Stimulated activated CD8-positive, alpha-beta memory T cell treated with anti-CD3 and anti-CD28 coated beads, Interleukin-7, amount 100 ng/mL, for 1 hour (primary cell): ENCODE results near the gene SERGEF.

Experiments used
- DNase-seq, 2 donors: peaks; one replicate each; pipeline ENCODE4 v3.0.0-alpha.2; 2020; ENCODE audit warnings: low read depth in 2 of 2

The SERGEF gene

DNA sequence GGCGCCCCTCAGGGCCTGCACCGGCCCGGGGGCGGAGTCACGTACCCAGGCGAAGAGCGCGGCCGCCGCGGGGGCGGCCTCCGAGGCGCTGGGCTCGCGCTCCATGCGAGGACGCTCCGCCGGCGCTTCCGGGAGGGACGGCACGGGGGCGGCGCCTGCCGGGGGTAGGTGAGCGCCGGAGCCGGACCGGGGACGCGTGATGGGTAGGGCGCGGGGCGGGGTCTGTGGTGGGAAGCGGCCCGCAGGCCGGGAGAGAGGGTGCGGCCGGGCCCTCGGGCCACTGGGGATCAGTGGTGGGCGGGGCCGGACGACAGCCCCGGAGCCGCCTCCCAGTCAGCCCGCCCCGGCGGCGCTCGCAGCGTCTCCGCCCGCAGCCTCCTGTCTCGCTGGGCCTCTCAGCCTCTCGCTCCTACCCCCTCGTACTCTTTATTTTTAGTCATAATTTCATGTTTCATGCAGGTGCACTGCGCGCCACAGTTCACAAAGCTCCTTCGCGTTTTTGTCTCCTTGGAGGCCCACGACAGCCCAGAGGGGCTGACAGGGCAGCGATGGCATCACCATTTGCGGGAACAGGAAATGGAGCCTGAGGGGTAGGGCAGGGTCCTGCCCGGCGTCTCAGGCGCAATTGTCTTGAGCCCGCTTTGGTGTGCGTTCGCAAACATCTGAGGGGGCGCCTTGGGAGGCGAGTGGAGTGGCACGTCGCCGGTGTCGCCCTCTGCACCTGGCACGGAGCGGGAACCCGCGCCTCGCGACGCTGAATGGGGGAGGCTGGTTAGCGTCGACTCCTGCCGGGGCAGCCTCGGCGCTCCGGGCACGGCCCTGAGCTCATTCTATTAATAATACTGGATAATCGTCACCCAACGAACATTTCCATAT, at the start of gene SERGEF:
Gene SERGEF, minus strand, starts transcription at position 142 of the 876 bp plus-strand sequence. Its CDS starts 37 bp downstream, at position 105.
- DNase-seq: peak; percentile 80 to 81

- no peak for DNase-seq
Observed at GRCh38 chr11:18061351-18061750, 48.5 kb upstream of the SERGEF start.

GRCh38 chr11:18056561-18057181, 43.8 kb upstream of the SERGEF start:
- no peak for DNase-seq

DNA sequence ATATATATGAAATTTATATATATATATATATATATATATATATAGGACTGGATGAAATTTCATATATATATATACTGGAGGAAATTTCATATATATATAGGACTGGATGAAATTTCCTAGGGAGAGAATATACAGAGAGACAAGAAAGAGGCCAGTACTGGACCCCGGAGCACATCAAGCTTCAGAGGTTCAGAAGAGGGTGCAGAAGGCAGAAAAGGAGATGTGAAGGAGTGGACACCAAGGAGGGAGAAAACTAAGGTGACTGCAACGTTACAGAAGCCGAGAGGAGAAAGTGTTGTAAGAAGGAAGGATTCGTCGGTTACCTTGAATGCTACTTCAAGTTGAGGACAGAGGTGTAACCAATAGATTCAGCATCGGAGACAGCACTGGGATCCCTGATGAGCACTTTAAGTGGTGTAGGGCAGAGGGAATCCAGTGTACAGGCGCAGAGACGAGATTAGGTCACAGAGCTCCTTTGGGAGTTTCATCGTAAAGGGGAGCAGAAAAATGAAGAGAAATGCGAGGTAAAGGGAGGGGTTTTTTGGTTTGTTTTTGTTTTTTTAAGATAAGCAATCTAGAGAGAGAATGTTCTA, 41.8 kb upstream of the SERGEF start:
- no peak for DNase-seq

GRCh38 chr11:18050848-18051247, 38.0 kb upstream of the SERGEF start:
- DNase-seq: no peak

DNA sequence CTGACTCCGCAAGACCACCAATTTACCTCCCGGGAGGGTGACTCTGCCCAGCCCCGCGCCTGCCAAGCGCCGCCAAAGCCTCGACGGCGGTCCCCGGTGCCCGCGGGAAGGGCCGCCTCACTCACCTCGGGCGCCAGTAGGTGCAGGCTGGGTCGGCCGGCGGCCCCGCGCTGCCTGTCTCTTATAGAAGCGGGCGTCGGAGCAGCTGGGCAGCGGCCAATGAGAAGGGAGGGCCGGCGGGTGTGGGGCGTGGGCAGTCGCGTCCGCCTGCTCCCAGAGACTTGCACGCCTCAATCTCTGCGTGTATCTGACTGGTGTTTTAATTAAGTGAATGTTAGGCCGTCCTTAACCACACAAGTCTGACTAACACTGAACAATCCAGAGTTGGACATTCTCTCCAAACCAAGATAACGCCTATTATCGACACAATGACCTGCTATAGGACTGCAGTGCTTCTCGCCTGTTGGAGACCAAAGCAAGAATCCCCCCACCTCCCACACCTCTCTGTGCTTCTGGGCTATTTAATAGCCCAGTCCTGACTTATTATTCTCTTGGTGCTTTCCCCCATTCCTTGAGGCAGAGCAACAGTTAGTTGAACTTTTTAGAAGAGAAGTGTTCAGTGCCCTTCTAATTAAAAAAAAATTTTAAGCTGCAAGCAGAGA, 33.4 kb upstream of the SERGEF start, which contains the start of gene TPH1:
Gene TPH1, minus strand, starts transcription at position 154 of the 662 bp plus-strand sequence. CDS start 5,507 bp downstream, outside the sequence.
- DNase-seq: no peak

GRCh38 chr11:18036456-18036855, 23.6 kb upstream of the SERGEF start:
- no peak for DNase-seq

- no peak for DNase-seq
Observed at GRCh38 chr11:18027475-18027874, 14.6 kb upstream of the SERGEF start.

- DNase-seq: no peak
Observed at GRCh38 chr11:18022419-18022818, 9.6 kb upstream of the SERGEF start.

- no peak for DNase-seq
Observed at GRCh38 chr11:18019650-18020049, 6.8 kb upstream of the SERGEF start.

DNA sequence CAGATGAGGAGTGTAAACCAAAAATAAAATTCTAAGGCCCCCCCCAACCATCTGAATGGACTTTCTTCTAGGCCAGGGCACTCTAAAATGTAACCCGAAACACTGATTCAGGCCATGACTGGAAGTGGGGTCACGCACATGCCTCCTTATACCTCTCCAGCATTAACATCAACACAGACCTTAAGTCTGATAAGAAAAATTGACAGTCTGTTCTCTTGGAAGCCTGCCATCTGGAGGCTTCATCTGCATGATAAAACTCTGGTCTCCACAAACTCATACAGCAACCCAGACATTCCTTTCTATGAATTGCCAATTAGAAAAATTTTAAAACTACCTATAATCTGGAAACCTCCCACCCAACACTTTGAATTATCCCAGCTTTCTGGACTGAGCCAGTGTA, 3.9 kb upstream of the SERGEF start:
- no peak for DNase-seq

- no peak for DNase-seq
Observed at GRCh38 chr11:18014876-18015275, 2.0 kb upstream of the SERGEF start.

- DNase-seq: no peak
Observed at GRCh38 chr11:18013790-18014507, 1.1 kb upstream of the SERGEF start.

GRCh38 chr11:18012122-18012905, 533 bp downstream of the SERGEF start:
- DNase-seq: no peak

DNA sequence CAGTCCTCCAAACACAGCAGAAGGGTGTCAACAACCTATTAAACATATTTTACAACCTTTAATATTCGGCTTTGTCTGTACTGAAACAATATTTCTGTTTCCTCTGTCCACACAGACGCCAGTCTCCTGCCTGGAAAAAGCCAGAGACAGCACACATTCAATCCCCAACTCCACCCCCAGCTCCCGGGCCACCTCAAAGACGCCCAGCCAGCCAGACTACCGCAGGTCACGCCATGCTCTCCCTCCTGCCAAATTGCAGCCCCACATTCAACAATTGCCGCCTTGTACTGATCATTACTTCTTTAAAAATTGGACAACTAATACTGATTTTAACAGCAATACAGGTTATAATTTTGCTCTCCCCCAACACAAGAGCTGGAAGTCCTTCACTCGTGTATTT, 1.2 kb downstream of the SERGEF start:
- DNase-seq: no peak

- DNase-seq: no peak
Observed at GRCh38 chr11:18010977-18011586, 1.8 kb downstream of the SERGEF start.

DNA sequence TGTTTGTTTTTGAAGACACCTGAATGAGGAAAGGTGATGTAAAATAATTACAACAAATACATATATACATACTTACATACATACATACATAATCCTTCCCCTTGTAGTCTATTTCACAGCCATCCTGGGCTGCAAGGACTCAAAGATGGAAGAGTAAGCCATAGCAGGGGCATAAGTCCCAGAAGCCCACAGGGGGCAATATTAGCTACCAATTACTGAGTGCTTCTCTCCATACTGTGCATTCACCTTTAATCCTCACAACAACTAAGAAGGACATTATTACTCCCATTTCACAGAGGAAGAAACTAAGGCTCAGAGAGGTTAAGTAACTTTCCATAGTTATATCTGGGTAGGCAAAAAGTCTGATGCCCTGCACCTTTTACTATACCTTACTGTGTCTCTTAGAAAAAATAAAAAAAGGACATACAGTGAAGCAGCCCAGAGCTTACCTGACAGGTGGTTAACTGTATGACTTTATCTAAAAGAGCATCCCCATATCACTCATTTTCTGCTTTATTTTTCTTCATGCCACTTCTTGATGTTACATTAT, 2.7 kb downstream of the SERGEF start:
- DNase-seq: no peak

GRCh38 chr11:18005376-18006129, 7.3 kb downstream of the SERGEF start:
- no peak for DNase-seq

- DNase-seq: no peak
Observed at GRCh38 chr11:18001191-18001590, 11.7 kb downstream of the SERGEF start.
